Stimulated activated naive CD8-positive, alpha-beta T cell treated with anti-CD3 and anti-CD28 coated beads, Interleukin-15, Interleukin-2, amounts not matched to agents 100 ng/mL and 50 ng/mL, for 24 hours (primary cell): ENCODE results near the gene HLF.
A peak's percentile ranks its signal among the peaks of the same experiment; 100 is the strongest.

Experiments
- H3K27ac Mint-ChIP-seq: one replicate; pipeline ENCODE4 v1.8.0; 2021; ENCODE audit warnings: mild to moderate bottlenecking, mixed read lengths
- H3K27me3 Mint-ChIP-seq: one replicate; pipeline ENCODE4 v1.8.0; 2021; ENCODE audit warnings: mixed read lengths
- H3K36me3 Mint-ChIP-seq: one replicate; pipeline ENCODE4 v1.8.0; 2021; ENCODE audit warnings: low read depth, mixed read lengths
- H3K4me1 Mint-ChIP-seq: one replicate; pipeline ENCODE4 v1.8.0; 2021; ENCODE audit warnings: low read depth, mixed read lengths
- H3K4me3 Mint-ChIP-seq: one replicate; pipeline ENCODE4 v1.8.0; 2021; ENCODE audit warnings: mild to moderate bottlenecking, mixed read lengths
- H3K9me3 Mint-ChIP-seq: one replicate; pipeline ENCODE4 v1.8.0; 2021; ENCODE audit warnings: mixed read lengths

Gene HLF

GRCh38 chr17:55289978-55290377, 25.2 kb downstream of the HLF start:
- Mint-ChIP-seq H3K9me3 (no peaks in the 10 kb centered on the region), H3K4me1 (no peaks in the 10 kb centered on the region), H3K27me3 (peaks cover 4% of the 10 kb centered on the region), H3K36me3 (no peaks in the 10 kb centered on the region), H3K27ac (no peak overlapping the region), H3K4me3 (no peak overlapping the region)

- no peak overlapping the region for H3K4me3 Mint-ChIP-seq
- no peaks in the 10 kb centered on the region for H3K36me3 Mint-ChIP-seq
- H3K27ac Mint-ChIP-seq: no peak overlapping the region
- H3K9me3 Mint-ChIP-seq: no peaks in the 10 kb centered on the region
- no peaks in the 10 kb centered on the region for H3K4me1 Mint-ChIP-seq
- peaks cover 4% of the 10 kb centered on the region for H3K27me3 Mint-ChIP-seq
These were observed 25.8 kb downstream of the HLF start for GRCh38 chr17:55290492-55291113.

- Mint-ChIP-seq H3K4me3 (no peak overlapping the region), H3K9me3 (no peaks in the 10 kb centered on the region), H3K27ac (no peak overlapping the region), H3K4me1 (no peaks in the 10 kb centered on the region), H3K27me3 (peaks cover 4% of the 10 kb centered on the region), H3K36me3 (no peaks in the 10 kb centered on the region)
These were observed 26.4 kb downstream of the HLF start for GRCh38 chr17:55291114-55291507.

- H3K4me3 Mint-ChIP-seq: no peak overlapping the region
- H3K36me3 Mint-ChIP-seq: no peaks in the 10 kb centered on the region
- H3K27ac Mint-ChIP-seq: no peak overlapping the region
- H3K27me3 Mint-ChIP-seq: peaks cover 4% of the 10 kb centered on the region
- no peaks in the 10 kb centered on the region for H3K9me3 Mint-ChIP-seq
- H3K4me1 Mint-ChIP-seq: no peaks in the 10 kb centered on the region
These were observed 27.3 kb downstream of the HLF start for GRCh38 chr17:55292094-55292493.

- Mint-ChIP-seq H3K4me3 (no peak overlapping the region), H3K27ac (no peak overlapping the region), H3K27me3 (peaks cover 4% of the 10 kb centered on the region), H3K36me3 (no peaks in the 10 kb centered on the region), H3K4me1 (no peaks in the 10 kb centered on the region), H3K9me3 (no peaks in the 10 kb centered on the region)
These were observed 29.4 kb downstream of the HLF start for GRCh38 chr17:55294042-55294751.

- Mint-ChIP-seq H3K9me3 (no peaks in the 10 kb centered on the region), H3K4me1 (no peaks in the 10 kb centered on the region), H3K4me3 (no peak overlapping the region), H3K27ac (peak overlapping the region; percentile 27), H3K36me3 (no peaks in the 10 kb centered on the region), H3K27me3 (peaks cover 4% of the 10 kb centered on the region)
These were observed 30.8 kb downstream of the HLF start for GRCh38 chr17:55295411-55296170.

- H3K9me3 Mint-ChIP-seq: no peaks in the 10 kb centered on the region
- no peak overlapping the region for H3K27ac Mint-ChIP-seq
- no peak overlapping the region for H3K4me3 Mint-ChIP-seq
- no peaks in the 10 kb centered on the region for H3K4me1 Mint-ChIP-seq
- H3K36me3 Mint-ChIP-seq: no peaks in the 10 kb centered on the region
- H3K27me3 Mint-ChIP-seq: peaks cover 4% of the 10 kb centered on the region
These were observed 31.5 kb downstream of the HLF start for GRCh38 chr17:55296171-55296695.

GRCh38 chr17:55296699-55297098, 31.9 kb downstream of the HLF start:
- H3K4me3 Mint-ChIP-seq: no peak overlapping the region
- no peaks in the 10 kb centered on the region for H3K9me3 Mint-ChIP-seq
- no peaks in the 10 kb centered on the region for H3K4me1 Mint-ChIP-seq
- H3K27ac Mint-ChIP-seq: no peak overlapping the region
- no peaks in the 10 kb centered on the region for H3K36me3 Mint-ChIP-seq
- peaks cover 4% of the 10 kb centered on the region for H3K27me3 Mint-ChIP-seq

- H3K4me1 Mint-ChIP-seq: no peaks in the 10 kb centered on the region
These were observed 33.5 kb downstream of the HLF start for GRCh38 chr17:55298111-55298730.

GRCh38 chr17:55299162-55299838, 34.5 kb downstream of the HLF start:
- Mint-ChIP-seq H3K27me3 (no peaks in the 10 kb centered on the region), H3K4me3 (no peak overlapping the region), H3K4me1 (no peaks in the 10 kb centered on the region), H3K36me3 (no peaks in the 10 kb centered on the region), H3K27ac (no peak overlapping the region), H3K9me3 (no peaks in the 10 kb centered on the region)

More at GRCh38 chr17:55298111-55298730, 33.5 kb downstream of the HLF start:
- no peak overlapping the region for H3K27ac Mint-ChIP-seq
- no peaks in the 10 kb centered on the region for H3K27me3 Mint-ChIP-seq
- H3K9me3 Mint-ChIP-seq: no peaks in the 10 kb centered on the region
- no peak overlapping the region for H3K4me3 Mint-ChIP-seq
- H3K36me3 Mint-ChIP-seq: no peaks in the 10 kb centered on the region

- Mint-ChIP-seq H3K9me3 (no peaks in the 10 kb centered on the region), H3K4me3 (no peak overlapping the region), H3K27me3 (no peaks in the 10 kb centered on the region), H3K36me3 (no peaks in the 10 kb centered on the region), H3K4me1 (no peaks in the 10 kb centered on the region), H3K27ac (no peak overlapping the region)
These were observed 35.1 kb downstream of the HLF start for GRCh38 chr17:55299890-55300289.

- Mint-ChIP-seq H3K27me3 (no peaks in the 10 kb centered on the region), H3K4me1 (no peaks in the 10 kb centered on the region), H3K27ac (no peak overlapping the region), H3K9me3 (no peaks in the 10 kb centered on the region), H3K36me3 (no peaks in the 10 kb centered on the region), H3K4me3 (no peak overlapping the region)
These were observed 35.9 kb downstream of the HLF start for GRCh38 chr17:55300479-55301290.

- Mint-ChIP-seq H3K4me3 (no peak overlapping the region), H3K27me3 (peaks cover 4% of the 10 kb centered on the region), H3K36me3 (no peaks in the 10 kb centered on the region), H3K9me3 (no peaks in the 10 kb centered on the region), H3K4me1 (no peaks in the 10 kb centered on the region), H3K27ac (no peak overlapping the region)
These were observed 37.0 kb downstream of the HLF start for GRCh38 chr17:55301521-55302406.
